Calu3 (cell line): ENCODE results near the gene KCNH6. TPM values are rescaled to one million over a fixed set of nuclear protein-coding genes. Genes with fewer than 3 reads are reported as not detected.
A peak's percentile ranks its signal among the peaks of the same experiment; 100 is the strongest.

Experiments
- BruUV-seq: library from RNA; stranded (reverse); fragments of 400-500 nt; replicated peaks from 2 replicates; lab custom pipeline; 2021; lab: Mats Ljungman, UMichigan
- CTCF ChIA-PET: fragments of 300-600 bp; sonication (Branson Sonifier 250); formaldehyde crosslinking; loops from one replicate; lab custom pipeline; 2022; ENCODE audit warnings: antibody characterized with exemption; lab: Charles Lee
- DNase-seq: peaks from one replicate; pipeline ENCODE4 v3.0.0; 2022
- H3K27ac Mint-ChIP-seq: one replicate; pipeline ENCODE4 v1.8.0; 2022; ENCODE audit warnings: mixed read lengths; ENCODE audit not compliant: unreplicated experiment
- H3K27me3 Mint-ChIP-seq: one replicate; pipeline ENCODE4 v1.8.0; 2022; ENCODE audit warnings: mixed read lengths; ENCODE audit not compliant: unreplicated experiment
- H3K36me3 Mint-ChIP-seq: one replicate; pipeline ENCODE4 v1.8.0; 2022; ENCODE audit warnings: mild to moderate bottlenecking, moderate library complexity, mixed read lengths; ENCODE audit not compliant: insufficient read depth, unreplicated experiment
- H3K4me1 Mint-ChIP-seq: one replicate; pipeline ENCODE4 v1.8.0; 2022; ENCODE audit warnings: mild to moderate bottlenecking, low read depth, mixed read lengths; ENCODE audit not compliant: unreplicated experiment
- H3K4me3 Mint-ChIP-seq: one replicate; pipeline ENCODE4 v1.8.0; 2022; ENCODE audit warnings: mild to moderate bottlenecking, low read depth, moderate library complexity, mixed read lengths; ENCODE audit not compliant: unreplicated experiment
- H3K9me3 Mint-ChIP-seq: one replicate; pipeline ENCODE4 v1.8.0; 2022; ENCODE audit warnings: low read depth, mixed read lengths; ENCODE audit not compliant: unreplicated experiment
- intact Hi-C: fragments of 100-400 bp; cut with micrococcal nuclease; formaldehyde crosslinking; loops from one replicate; pipeline ENCODE4 v1.10.0; 2022; ENCODE audit not compliant: unreplicated experiment
- total RNA-seq: library from RNA; stranded (reverse); gene quantifications from 2 replicates; pipeline ENCODE4 v1.2.3, GENCODE V29; 2022
- TF ChIP-seq, protein P1 (sequence below): fragments of 200-600 bp; IDR thresholded peaks from one replicate; pipeline ENCODE4 v1.8.0; 2022; ENCODE audit warnings: antibody characterized with exemption; ENCODE audit not compliant: unreplicated experiment

The KCNH6 gene
- total RNA-seq, 1 experiment from 2014 or later = not detected

GRCh38 chr17:63549946-63550816 lies 27.0 kb downstream of the KCNH6 start, which contains the start of gene DCAF7:
DCAF7 (plus strand) TSS chr17:63550477; CDS start chr17:63550678, 201 bp downstream.
- H3K27me3 Mint-ChIP-seq = no peaks in the 10 kb centered on the region
- TF ChIP-seq, protein P1, sequence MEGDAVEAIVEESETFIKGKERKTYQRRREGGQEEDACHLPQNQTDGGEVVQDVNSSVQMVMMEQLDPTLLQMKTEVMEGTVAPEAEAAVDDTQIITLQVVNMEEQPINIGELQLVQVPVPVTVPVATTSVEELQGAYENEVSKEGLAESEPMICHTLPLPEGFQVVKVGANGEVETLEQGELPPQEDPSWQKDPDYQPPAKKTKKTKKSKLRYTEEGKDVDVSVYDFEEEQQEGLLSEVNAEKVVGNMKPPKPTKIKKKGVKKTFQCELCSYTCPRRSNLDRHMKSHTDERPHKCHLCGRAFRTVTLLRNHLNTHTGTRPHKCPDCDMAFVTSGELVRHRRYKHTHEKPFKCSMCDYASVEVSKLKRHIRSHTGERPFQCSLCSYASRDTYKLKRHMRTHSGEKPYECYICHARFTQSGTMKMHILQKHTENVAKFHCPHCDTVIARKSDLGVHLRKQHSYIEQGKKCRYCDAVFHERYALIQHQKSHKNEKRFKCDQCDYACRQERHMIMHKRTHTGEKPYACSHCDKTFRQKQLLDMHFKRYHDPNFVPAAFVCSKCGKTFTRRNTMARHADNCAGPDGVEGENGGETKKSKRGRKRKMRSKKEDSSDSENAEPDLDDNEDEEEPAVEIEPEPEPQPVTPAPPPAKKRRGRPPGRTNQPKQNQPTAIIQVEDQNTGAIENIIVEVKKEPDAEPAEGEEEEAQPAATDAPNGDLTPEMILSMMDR = no peak
- peak within 1 kb of the TSS; percentile 93 for H3K4me3 Mint-ChIP-seq
- CTCF ChIA-PET = interaction anchor here (1.0 kb wide), 1 partner anchor 73 kb away, joined by 9 read pairs; the partner anchor contains the start of gene ACE
- intact Hi-C loops = no loop called here
- peak; percentile 95 for DNase-seq
- peak within 1 kb of the TSS; percentile 80 for H3K27ac Mint-ChIP-seq
- peaks cover 27% of the 10 kb centered on the region for H3K36me3 Mint-ChIP-seq
- H3K9me3 Mint-ChIP-seq = no peaks in the 10 kb centered on the region
- no peaks in the 10 kb centered on the region for H3K4me1 Mint-ChIP-seq
- no TSS peak for BruUV-seq

DNA sequence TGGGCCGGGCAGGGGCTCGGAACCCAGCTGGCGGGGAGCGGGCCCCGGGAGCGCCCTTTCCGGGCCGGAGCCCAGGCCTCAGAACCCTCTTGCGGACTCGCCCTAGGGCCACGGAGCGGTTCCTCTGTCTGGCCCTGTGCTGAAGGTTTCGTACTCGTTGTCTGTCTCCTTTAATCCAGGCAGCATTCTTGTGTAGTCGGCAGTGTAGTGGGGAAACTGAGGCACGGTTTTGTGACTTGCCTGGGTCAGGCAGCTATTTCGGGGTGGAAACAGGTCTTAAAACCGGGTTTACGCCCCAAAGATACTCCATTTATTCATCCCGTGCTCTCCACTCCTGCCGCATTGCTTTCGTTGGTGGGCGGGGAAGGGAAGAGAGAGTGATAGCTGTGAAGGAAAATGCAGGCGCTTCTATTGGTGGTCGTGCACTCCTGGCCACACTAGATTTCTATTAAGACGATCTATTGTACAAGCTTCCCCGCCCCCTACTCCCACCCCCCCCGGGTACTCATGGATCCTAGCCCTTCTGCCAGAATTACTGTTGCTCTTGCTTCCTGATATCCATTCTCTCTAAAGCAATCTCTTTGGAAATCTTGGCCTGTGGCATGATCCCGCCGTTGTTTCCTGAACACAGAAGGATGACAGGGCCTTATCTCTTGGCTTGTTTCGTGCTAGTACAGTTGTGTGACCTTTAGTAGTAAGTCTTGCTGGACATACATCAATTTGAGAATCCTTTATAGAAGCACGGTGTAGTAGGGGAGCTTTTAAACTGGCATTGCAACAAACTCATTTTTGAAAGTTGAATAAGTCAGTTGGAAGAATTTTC lies 27.9 kb downstream of the KCNH6 start:
- intact Hi-C loops = no loop called here
- TSS peak; percentile 43 for BruUV-seq
- DNase-seq = no peak

GRCh38 chr17:63552211-63552610 lies 29.1 kb downstream of the KCNH6 start:
- DNase-seq = no peak
- peak overlapping the region; percentile 93 for H3K4me3 Mint-ChIP-seq
- no TSS peak for BruUV-seq
- H3K27me3 Mint-ChIP-seq = no peaks in the 10 kb centered on the region
- peaks cover 13% of the 10 kb centered on the region for H3K4me1 Mint-ChIP-seq
- no peaks in the 10 kb centered on the region for H3K9me3 Mint-ChIP-seq
- TF ChIP-seq, protein P1 = no peak
- H3K36me3 Mint-ChIP-seq = peaks cover 27% of the 10 kb centered on the region
- intact Hi-C loops = no loop called here
- CTCF ChIA-PET = no interaction called here
- H3K27ac Mint-ChIP-seq = no peak overlapping the region

More for the DNA sequence above, 27.9 kb downstream of the KCNH6 start:
- TF ChIP-seq, protein P1 = no peak
- CTCF ChIA-PET = interaction anchor here (1.0 kb wide), 1 partner anchor 74 kb away, joined by 9 read pairs; the partner anchor contains the start of gene ACE
- Mint-ChIP-seq H3K9me3 (no peaks in the 10 kb centered on the region), H3K36me3 (peaks cover 27% of the 10 kb centered on the region), H3K4me1 (peaks cover 7% of the 10 kb centered on the region), H3K27ac (peak overlapping the region; percentile 80), H3K27me3 (no peaks in the 10 kb centered on the region), H3K4me3 (peak overlapping the region; percentile 93)

DNA sequence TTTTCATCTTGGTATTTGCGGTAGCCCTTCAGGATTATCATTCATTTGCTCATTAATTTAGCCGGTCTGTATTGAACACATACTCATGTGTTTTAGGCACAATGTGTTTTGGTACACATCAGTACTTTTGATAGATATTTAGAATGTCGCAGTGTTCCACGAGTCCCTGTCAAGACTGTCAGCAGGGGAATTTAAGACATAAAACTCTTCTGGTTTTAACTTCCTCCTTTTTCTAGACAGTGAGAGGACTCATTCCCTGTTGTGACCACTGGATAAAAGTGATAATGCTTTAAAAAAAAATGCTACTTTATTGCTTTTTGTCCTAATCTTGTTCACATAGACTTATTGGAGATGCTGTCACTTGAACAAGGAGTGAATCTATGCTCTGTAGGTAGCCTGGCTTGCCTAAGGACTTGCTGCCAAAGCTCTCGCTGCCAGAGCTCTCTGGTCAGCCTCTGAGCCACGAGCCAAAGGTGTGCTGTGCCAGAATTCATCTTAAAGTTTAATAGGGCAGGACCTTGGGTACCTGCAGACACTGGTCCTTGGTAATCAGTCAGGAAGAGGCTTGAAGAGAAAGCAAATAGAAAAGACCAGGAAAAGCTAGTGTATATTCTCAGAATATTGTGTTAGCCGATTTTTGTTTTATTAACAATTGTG lies 32.5 kb downstream of the KCNH6 start:
- no peak overlapping the region for H3K27ac Mint-ChIP-seq
- H3K36me3 Mint-ChIP-seq = peaks cover 14% of the 10 kb centered on the region
- H3K9me3 Mint-ChIP-seq = no peaks in the 10 kb centered on the region
- CTCF ChIA-PET = no interaction called here
- H3K4me1 Mint-ChIP-seq = peaks cover 17% of the 10 kb centered on the region
- intact Hi-C loops = no loop called here
- BruUV-seq = no TSS peak
- no peak for DNase-seq
- TF ChIP-seq, protein P1 = no peak
- H3K4me3 Mint-ChIP-seq = no peak overlapping the region
- H3K27me3 Mint-ChIP-seq = no peaks in the 10 kb centered on the region
